Liver (tissue), 9 donors: Measurements from ENCODE around the gene TAPBP. TPM values are rescaled to one million over a fixed set of nuclear protein-coding genes. Genes with fewer than 3 reads are reported as not detected.
"Not testable (repeated sequence)": the region's sequence is repeated elsewhere in the genome, so short reads cannot be mapped to it uniquely, and the experiment has no call there.

ENCODE experiments used
- DNase-seq: peaks from one replicate; pipeline ENCODE4 v3.0.0-alpha.2; 2017; ENCODE audit warnings: low spot score
- H3K27ac ChIP-seq, 2 donors: one replicate each; pipeline ENCODE4 v1.7.0; 2013; ENCODE audit warnings: inconsistent platforms in 2 of 2, low read length in 2 of 2, control low read depth in 1 of 2, low read depth in 1 of 2, mild to moderate bottlenecking in 1 of 2
- H3K27me3 ChIP-seq, 4 donors: one replicate each; pipeline versions ENCODE4 v1.6.1 to v1.7.0; 2013; ENCODE audit warnings: low read length in 3 of 4, inconsistent platforms in 1 of 4, mild to moderate bottlenecking in 1 of 4, moderate library complexity in 1 of 4; ENCODE audit not compliant: control insufficient read depth in 4 of 4, insufficient read depth in 4 of 4
- H3K36me3 ChIP-seq, 4 donors: one replicate each; pipeline versions ENCODE4 v1.6.1 to v1.7.0; 2013; ENCODE audit warnings: low read length in 3 of 4, mild to moderate bottlenecking in 3 of 4, low read depth in 1 of 4, moderate library complexity in 1 of 4; ENCODE audit not compliant: control insufficient read depth in 4 of 4, insufficient read depth in 3 of 4
- H3K4me1 ChIP-seq, 4 donors: one replicate each; pipeline versions ENCODE4 v1.6.1 to v1.7.0; 2013; ENCODE audit warnings: low read length in 3 of 4, mild to moderate bottlenecking in 3 of 4, moderate library complexity in 1 of 4; ENCODE audit not compliant: control insufficient read depth in 4 of 4, insufficient read depth in 4 of 4
- H3K4me3 ChIP-seq, 3 donors: one replicate each; pipeline versions ENCODE4 v1.6.1 to v1.7.0; 2013; ENCODE audit warnings: low read length in 3 of 3, control low read depth in 1 of 3, low read depth in 1 of 3, mild to moderate bottlenecking in 1 of 3
- H3K9ac ChIP-seq, 2 donors: one replicate each; pipeline ENCODE4 v1.7.0; 2013; ENCODE audit warnings: low read length in 2 of 2, mild to moderate bottlenecking in 2 of 2, moderate library complexity in 2 of 2, control low read depth in 1 of 2, low read depth in 1 of 2
- H3K9me3 ChIP-seq, 4 donors: one replicate each; pipeline versions ENCODE4 v1.6.1 to v1.7.0; 2013; ENCODE audit warnings: low read length in 3 of 4; ENCODE audit not compliant: control insufficient read depth in 4 of 4
- ATF3 ChIP-seq: IDR thresholded peaks from 2 replicates; pipeline ENCODE4 v1.6.1; 2016; ENCODE audit warnings: antibody characterized with exemption
- CTCF ChIP-seq: fragments of 150-350 bp; IDR thresholded peaks from 2 replicates; pipeline ENCODE4 v1.5.1; 2017; ENCODE audit warnings: improper control_type of control experiment, low read depth, low read length; ENCODE audit not compliant: missing input control
- EGR1 ChIP-seq, 2 donors: IDR thresholded peaks; 2 replicates each; pipeline ENCODE4 v1.6.1; 2016 to 2018; ENCODE audit warnings: antibody characterized with exemption in 2 of 2, low read depth in 2 of 2
- FOXA2 ChIP-seq: IDR thresholded peaks from 2 replicates; pipeline ENCODE4 v1.6.1; 2016; ENCODE audit warnings: antibody characterized with exemption
- GABPA ChIP-seq, 2 donors: IDR thresholded peaks in 1 of 2; conservative IDR thresholded peaks in 1 of 2; 2 replicates each; pipeline ENCODE4 v1.6.1; 2016; ENCODE audit warnings: antibody characterized with exemption in 2 of 2, mild to moderate bottlenecking in 1 of 2, moderate library complexity in 1 of 2
- HNF4A ChIP-seq, 2 donors: conservative IDR thresholded peaks; 2 replicates each; pipeline ENCODE4 v1.6.1; 2016; ENCODE audit warnings: antibody characterized with exemption in 2 of 2, mild to moderate bottlenecking in 2 of 2
- HNF4G ChIP-seq: IDR thresholded peaks from 2 replicates; pipeline ENCODE4 v1.6.1; 2016; ENCODE audit warnings: antibody characterized with exemption
- MAX ChIP-seq: IDR thresholded peaks from 2 replicates; pipeline ENCODE4 v1.6.1; 2016; ENCODE audit warnings: antibody characterized with exemption
- NR2F2 ChIP-seq: IDR thresholded peaks from 2 replicates; pipeline ENCODE4 v1.6.1; 2016; ENCODE audit warnings: antibody characterized with exemption
- RAD21 ChIP-seq, 2 donors: IDR thresholded peaks; 2 replicates each; pipeline ENCODE4 v1.6.1; 2016; ENCODE audit warnings: antibody characterized with exemption in 2 of 2, mild to moderate bottlenecking in 2 of 2
- REST ChIP-seq: IDR thresholded peaks from 2 replicates; pipeline ENCODE4 v1.6.1; 2016; ENCODE audit warnings: antibody characterized with exemption, mild to moderate bottlenecking
- SP1 ChIP-seq: IDR thresholded peaks from 2 replicates; pipeline ENCODE4 v1.6.1; 2018; ENCODE audit warnings: antibody characterized with exemption, mild to moderate bottlenecking
- WGBS: extraction: QIAGEN DNeasy Blood & Tissue Kit; methylation state at CpG from one replicate; pipeline ENCODE4 v1.1.7; 2013; 5-methylcytosine and 5-hydroxymethylcytosine counted together
- polyA plus RNA-seq, 2 donors: library from polyadenylated mRNA; stranded (reverse) in 1 of 2; unstranded in 1 of 2; fragments of 200-250 nt in 1 of 2; fragments of >200 nt in 1 of 2; fragmentation: Nextera tagmentation in 1 of 2; extraction: Ambion mirVana in 1 of 2; gene quantifications; one replicate each; pipeline versions ENCODE4 v1.2.1 to v1.2.3, GENCODE V29; 2013 to 2015
- total RNA-seq, 2 donors: library from RNA; depleted of rRNA; stranded (reverse); fragments of >200 nt; gene quantifications; one replicate each; pipeline ENCODE4 v1.2.3, GENCODE V29; 2014
- donor health status: healthy.
- donor health status: healthy.
- donor health status: healthy.
- donor health status: healthy.
- donor health status: healthy.

Gene TAPBP
- total and polyA plus RNA-seq, 4 donors, result 47.9 to 74.0 (median 51.0) TPM

GRCh38 chr6:33344701-33345697 is 31.1 kb upstream of the TAPBP start:
- DNase-seq, result no peak
- peak overlapping the region in 1 of 2 donors; percentile 53 for H3K9ac ChIP-seq
- H3K36me3 ChIP-seq, result no peaks in the 10 kb centered on the region
- TF ChIP-seq CTCF, result peak; percentile 55
- TF ChIP-seq EGR1 (IDR thresholded peaks at IDR 0.05; ENCODE audit: low read depth in 2 of 2), result no peak
- TF ChIP-seq RAD21 (IDR thresholded peaks at IDR 0.05), result peak; percentile 72 to 83
- TF ChIP-seq ATF3, result no peak
- H3K9me3 ChIP-seq, result no peaks in the 10 kb centered on the region
- no peak overlapping the region for H3K4me3 ChIP-seq
- H3K4me1 ChIP-seq, result no peaks in the 10 kb centered on the region
- WGBS, result 23% methylated on average over 22 of the region's 22 CpGs
- H3K27me3 ChIP-seq, result no peaks in the 10 kb centered on the region
- H3K27ac ChIP-seq, result peak overlapping the region in 1 of 2 donors; percentile 27

- no peak for DNase-seq
- Histone ChIP-seq H3K9me3 (no peaks in the 10 kb centered on the region), H3K27ac (peak overlapping the region in 1 of 2 donors; percentile 31), H3K4me3 (no peak overlapping the region), H3K36me3 (no peaks in the 10 kb centered on the region), H3K4me1 (no peaks in the 10 kb centered on the region), H3K9ac (peak overlapping the region in 1 of 2 donors; percentile 3), H3K27me3 (no peaks in the 10 kb centered on the region)
- WGBS, result 72% methylated on average over 6 of the region's 6 CpGs
- TF ChIP-seq HNF4A (conservative IDR thresholded peaks at IDR 0.05) (no peak), FOXA2 (no peak)
Observed at GRCh38 chr6:33343953-33344611, 30.2 kb upstream of the TAPBP start.

GRCh38 chr6:33343606-33343952 is 29.7 kb upstream of the TAPBP start:
- whole genome bisulfite sequencing, result 87% methylated on average over 7 of the region's 7 CpGs

GRCh38 chr6:33339193-33339592 is 25.3 kb upstream of the TAPBP start:
- Histone ChIP-seq H3K27ac (no peak overlapping the region), H3K9ac (no peak overlapping the region), H3K4me3 (no peak overlapping the region), H3K4me1 (no peaks in the 10 kb centered on the region), H3K36me3 (no peaks in the 10 kb centered on the region), H3K9me3 (no peaks in the 10 kb centered on the region), H3K27me3 (no peaks in the 10 kb centered on the region)
- WGBS, result 85% methylated on average over 6 of the region's 6 CpGs
- DNase-seq, result no peak
- TF ChIP-seq RAD21 (IDR thresholded peaks at IDR 0.05) (no peak), MAX (no peak), GABPA (IDR thresholded peaks at IDR 0.05 in 1 of 2, conservative IDR thresholded peaks at IDR 0.05 in 1 of 2) (no peak), SP1 (no peak), HNF4G (no peak), CTCF (no peak), NR2F2 (no peak), REST (no peak)

More at GRCh38 chr6:33343606-33343952, 29.7 kb upstream of the TAPBP start:
- H3K27me3 ChIP-seq, DNase-seq, H3K4me3 ChIP-seq, H3K36me3 ChIP-seq, H3K9me3 ChIP-seq, H3K9ac ChIP-seq, H3K4me1 ChIP-seq: not testable (repeated sequence)
- H3K27ac ChIP-seq, result peak overlapping the region in 1 of 2 donors; percentile 31
